Fibroblast of mammary gland (primary cell): ENCODE data around the gene HMGA1.

ENCODE experiments used
- DNase-seq: peaks from one replicate; pipeline ENCODE4 v3.0.0-alpha.2; 2010; ENCODE audit warnings: low read depth
- H3K4me3 ChIP-seq: 2 replicates; pipeline ENCODE4 v1.5.1; 2011; ENCODE audit warnings: low read depth, mild to moderate bottlenecking, low read length, moderate library complexity; ENCODE audit not compliant: control insufficient read depth
- CTCF ChIP-seq: conservative IDR thresholded peaks from 2 replicates; pipeline ENCODE4 v1.5.1; 2011; ENCODE audit warnings: low read depth, low read length, inconsistent platforms; ENCODE audit not compliant: control insufficient read depth, insufficient read depth

HMGA1 gene

GRCh38 chr6:34246249-34246562 is 9.5 kb downstream of the HMGA1 start:
- no peak overlapping the region for H3K4me3 ChIP-seq
- no peak for DNase-seq
- no peak for TF ChIP-seq CTCF

GRCh38 chr6:34246563-34247391 is 10.1 kb downstream of the HMGA1 start:
- no peak overlapping the region for H3K4me3 ChIP-seq
- DNase-seq: peak; percentile 57
- TF ChIP-seq CTCF: peak; percentile 41

GRCh38 chr6:34247481-34248197 is 11.0 kb downstream of the HMGA1 start:
- no peak for DNase-seq
- peak overlapping the region; percentile 85 for H3K4me3 ChIP-seq

GRCh38 chr6:34248198-34248726 is 11.6 kb downstream of the HMGA1 start:
- peak; percentile 50 for DNase-seq
- H3K4me3 ChIP-seq: peak overlapping the region; percentile 85
- no peak for TF ChIP-seq CTCF

More at GRCh38 chr6:34247481-34248197, 11.0 kb downstream of the HMGA1 start:
- no peak for TF ChIP-seq CTCF

GRCh38 chr6:34248727-34249468 is 12.2 kb downstream of the HMGA1 start, which contains the start of gene SMIM29:
SMIM29 (minus strand) TSS chr6:34249006; CDS start chr6:34247791, 1,215 bp downstream.
- peak within 1 kb of the TSS; percentile 85 for H3K4me3 ChIP-seq
- peak; percentile 92 for DNase-seq
- TF ChIP-seq CTCF: peak; percentile 51
